SK-N-SH treated with all-trans-retinoic acid at 6 μM for 48 hours (cell line): ENCODE results near the gene MACF1.

Experiments
- ARNTL ChIP-seq: fragments of 450-650 bp; formaldehyde crosslinking; IDR thresholded peaks from 2 replicates; pipeline ENCODE4 v1.5.0; 2020; ENCODE audit warnings: low read depth, mild to moderate bottlenecking, moderate library complexity, borderline replicate concordance
- CSDC2 ChIP-seq: fragments of 250-450 bp; sonication (Bioruptor Pico); IDR thresholded peaks from 2 replicates; pipeline ENCODE4 v1.5.0; 2020; ENCODE audit warnings: mild to moderate bottlenecking, moderate library complexity
- ZC3H10 ChIP-seq: fragments of 250-450 bp; sonication (Bioruptor Pico); IDR thresholded peaks from 2 replicates; pipeline ENCODE4 v1.5.1; 2021; ENCODE audit warnings: mild to moderate bottlenecking, moderate library complexity
- ZFP30 ChIP-seq: fragments of 450-650 bp; formaldehyde crosslinking; IDR thresholded peaks from 2 replicates; pipeline ENCODE4 v1.5.0; 2022; ENCODE audit warnings: mild to moderate bottlenecking, moderate library complexity
- TF ChIP-seq, protein P1 (sequence below): fragments of 250-450 bp; sonication (Bioruptor Pico); IDR thresholded peaks from 2 replicates; pipeline ENCODE4 v1.8.0; 2020; ENCODE audit warnings: mild to moderate bottlenecking, moderate library complexity, borderline replicate concordance

DNA sequence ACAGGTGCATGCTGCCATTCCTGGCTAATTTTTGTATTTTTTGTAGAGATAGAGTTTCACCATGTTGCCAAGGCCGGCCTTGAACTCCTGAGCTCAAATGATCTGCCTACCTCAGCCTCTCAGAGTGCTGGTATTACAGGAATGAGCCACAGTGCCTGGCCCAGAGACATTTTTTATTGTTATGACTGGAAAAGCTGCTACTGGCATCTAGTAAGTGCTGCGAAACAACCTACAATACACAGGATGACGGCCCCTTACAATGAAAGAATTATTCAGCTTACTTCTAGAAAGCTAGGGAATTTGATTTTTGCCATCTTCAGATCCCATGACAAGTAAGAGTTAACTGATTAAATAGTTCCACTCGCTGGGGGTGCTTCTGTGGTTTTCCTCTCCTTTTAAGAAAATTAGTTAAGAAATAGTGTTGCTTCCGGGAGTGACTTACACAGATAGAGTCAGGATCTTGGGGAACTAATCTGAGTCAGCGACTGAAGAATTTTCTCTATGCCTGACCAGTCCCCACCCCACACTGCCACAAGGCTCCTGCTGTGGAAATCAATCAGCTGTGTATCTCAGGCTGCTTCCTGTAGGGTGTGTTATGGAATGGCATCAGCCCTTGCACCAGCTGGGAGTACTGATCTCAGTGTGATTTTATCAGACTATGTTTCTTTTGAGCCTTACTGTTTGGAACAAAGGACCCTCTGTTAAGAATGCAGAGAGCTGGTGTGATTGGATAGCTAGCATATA, 194.0 kb downstream of the MACF1 start:
- TF ChIP-seq ZFP30, result no peak
- no peak for TF ChIP-seq CSDC2 (CRISPR knock-in tag)
- TF ChIP-seq ZC3H10 (CRISPR knock-in tag), result no peak
- TF ChIP-seq, protein P1, sequence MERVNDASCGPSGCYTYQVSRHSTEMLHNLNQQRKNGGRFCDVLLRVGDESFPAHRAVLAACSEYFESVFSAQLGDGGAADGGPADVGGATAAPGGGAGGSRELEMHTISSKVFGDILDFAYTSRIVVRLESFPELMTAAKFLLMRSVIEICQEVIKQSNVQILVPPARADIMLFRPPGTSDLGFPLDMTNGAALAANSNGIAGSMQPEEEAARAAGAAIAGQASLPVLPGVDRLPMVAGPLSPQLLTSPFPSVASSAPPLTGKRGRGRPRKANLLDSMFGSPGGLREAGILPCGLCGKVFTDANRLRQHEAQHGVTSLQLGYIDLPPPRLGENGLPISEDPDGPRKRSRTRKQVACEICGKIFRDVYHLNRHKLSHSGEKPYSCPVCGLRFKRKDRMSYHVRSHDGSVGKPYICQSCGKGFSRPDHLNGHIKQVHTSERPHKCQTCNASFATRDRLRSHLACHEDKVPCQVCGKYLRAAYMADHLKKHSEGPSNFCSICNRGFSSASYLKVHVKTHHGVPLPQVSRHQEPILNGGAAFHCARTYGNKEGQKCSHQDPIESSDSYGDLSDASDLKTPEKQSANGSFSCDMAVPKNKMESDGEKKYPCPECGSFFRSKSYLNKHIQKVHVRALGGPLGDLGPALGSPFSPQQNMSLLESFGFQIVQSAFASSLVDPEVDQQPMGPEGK, result no peak
- TF ChIP-seq ARNTL (CRISPR knock-in tag), result no peak
